NCI-H1105 treated with DMSO at 0.1 percent for 48 hours (cell line): ENCODE data around the gene RPS27.
A peak's percentile ranks its signal among the peaks of the same experiment; 100 is the strongest.
"Not testable (repeated sequence)": the region's sequence is repeated elsewhere in the genome, so short reads cannot be mapped to it uniquely, and the experiment has no call there.

Experiments used
- DNase-seq: peaks from one replicate; lab custom pipeline; 2025; lab: John Stamatoyannopoulos, UW

RPS27 gene

GRCh38 chr1:153961421-153961820, 29.1 kb upstream of the RPS27 start:
- DNase-seq, result no peak

DNA sequence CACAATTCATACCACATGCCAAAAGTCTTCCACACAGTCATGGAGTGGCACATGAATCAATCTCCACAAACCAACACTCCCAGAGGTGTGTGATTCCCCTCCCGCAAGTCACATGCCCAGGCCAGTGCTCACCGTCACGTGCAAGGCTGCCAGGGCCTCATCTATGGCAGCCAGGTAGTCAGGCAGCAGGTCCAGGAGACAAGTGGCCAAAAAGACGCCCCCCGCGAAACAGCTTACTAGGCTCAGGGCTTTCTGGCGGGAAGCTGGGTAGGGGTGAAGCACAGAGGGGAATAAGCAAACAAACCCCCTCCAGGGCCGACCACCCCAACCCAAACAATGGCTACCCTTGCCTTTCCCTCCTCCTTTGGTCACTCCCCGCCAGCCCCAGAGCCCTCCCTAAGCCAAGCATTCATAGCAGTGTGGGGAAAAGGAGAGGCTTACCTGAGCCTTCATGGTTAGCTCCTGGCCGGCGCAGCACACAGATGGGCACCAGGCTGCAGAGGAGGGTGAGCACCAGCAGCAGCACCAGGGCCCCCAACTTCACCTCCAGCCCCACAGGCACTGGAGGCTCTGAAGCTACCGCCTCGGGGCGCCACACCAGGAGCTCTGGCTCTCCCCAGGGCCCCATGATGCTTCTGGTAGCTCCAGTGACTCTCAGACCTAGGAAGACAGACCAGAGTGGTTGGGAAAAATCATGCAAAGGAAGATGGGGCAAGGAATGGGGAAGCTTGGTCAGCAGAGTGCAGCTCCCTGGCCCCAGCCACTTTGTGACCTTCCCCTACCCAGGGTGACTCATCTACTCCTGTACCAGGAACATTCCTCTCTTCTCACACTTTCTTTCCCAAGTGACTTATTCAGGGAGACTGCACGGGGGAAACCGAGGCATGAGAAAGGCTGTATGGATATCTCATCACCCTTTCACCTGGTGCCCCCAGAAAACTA, 28.2 kb upstream of the RPS27 start:
- no peak for DNase-seq

DNA sequence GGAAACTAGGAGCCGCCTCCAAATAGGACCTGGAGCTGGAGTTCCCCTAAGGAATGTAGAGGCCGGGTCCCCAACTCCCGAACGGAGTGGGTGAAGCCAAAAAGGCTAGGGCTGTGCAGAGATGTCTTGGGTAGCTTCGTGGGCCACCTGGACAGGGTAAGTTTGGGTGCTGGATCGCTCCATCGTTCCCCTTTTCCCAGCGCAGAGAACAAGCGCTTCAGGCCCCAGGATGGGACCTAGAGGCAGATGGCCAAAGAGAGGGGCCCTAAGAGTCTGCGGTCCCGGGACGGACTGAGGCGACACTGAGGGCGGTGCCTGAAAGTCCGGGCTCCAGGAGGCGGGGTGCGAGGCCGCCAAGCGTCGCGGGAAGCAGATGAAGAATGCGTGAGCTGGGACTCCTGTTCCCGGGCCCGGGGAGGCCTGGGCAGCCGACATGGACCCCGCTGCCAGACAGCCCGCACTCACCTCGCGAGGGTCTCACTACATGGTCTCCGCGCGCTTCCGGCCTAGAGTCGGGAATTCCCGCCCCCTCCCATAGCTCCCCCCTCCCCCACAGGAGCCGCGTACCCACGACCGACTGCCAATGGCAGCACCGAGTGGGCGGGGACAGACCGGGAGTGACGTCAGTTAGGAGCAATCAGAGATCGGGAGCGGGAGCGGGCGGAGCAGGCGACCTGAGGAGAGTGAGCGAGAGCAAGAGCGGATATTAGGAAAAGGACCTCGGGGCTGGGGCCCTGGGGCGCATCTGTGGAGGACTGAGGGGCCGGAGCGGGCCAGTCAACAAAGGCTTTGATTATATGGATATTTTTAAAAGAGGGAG, 27.3 kb upstream of the RPS27 start, which contains the start of gene SLC39A1:
TSS of gene SLC39A1 (minus strand) at position 508 of the 820 bp plus-strand sequence. CDS start 822 bp downstream, outside the sequence.
- peak; percentile 96 for DNase-seq

GRCh38 chr1:153963850-153964331, 26.7 kb upstream of the RPS27 start:
- DNase-seq, result peak; percentile 46

DNA sequence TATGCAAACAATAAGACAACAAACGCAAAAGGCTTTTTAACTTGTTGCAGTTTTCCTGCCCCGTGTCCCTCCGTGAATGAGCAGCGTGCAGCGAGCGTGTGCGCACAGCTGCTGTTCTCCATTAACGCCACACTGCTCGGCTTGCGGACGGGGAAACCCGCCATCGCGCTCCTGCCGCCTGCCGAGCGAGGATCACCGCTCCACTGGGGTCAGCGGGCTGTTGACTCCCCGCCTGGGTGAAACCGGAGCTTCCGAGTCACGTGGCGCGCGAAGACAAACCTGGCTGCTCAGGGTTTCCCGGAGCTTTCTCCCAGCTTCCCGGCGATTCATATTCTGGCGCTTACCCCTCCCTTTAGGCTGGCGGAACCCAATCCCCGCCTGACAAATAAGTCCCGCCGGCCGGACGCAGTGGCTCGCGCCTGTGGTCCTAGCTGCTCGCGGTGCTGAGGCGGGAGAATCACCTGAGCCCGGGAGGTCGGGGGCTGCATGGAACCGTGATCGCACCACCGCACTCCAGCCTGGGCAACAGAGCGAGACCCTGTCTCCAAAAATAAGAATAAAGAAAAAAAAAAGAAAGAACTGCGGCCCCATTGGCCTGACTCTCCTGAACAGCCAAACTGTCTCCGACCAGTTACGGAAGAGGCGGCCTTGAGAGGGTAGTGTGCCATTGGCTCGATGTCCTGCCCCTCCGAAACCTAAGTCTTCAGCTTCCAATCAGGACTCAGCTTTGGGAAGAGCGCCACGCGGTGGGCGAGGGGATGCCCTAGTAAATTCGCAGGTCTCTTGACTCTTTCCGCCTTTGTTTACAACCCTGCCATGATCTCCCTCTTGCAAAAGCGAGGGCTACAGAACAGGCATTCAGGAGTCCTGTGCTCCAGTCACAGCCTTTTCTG, 23.2 kb upstream of the RPS27 start, which contains the start of gene CREB3L4:
TSS of gene CREB3L4 (plus strand) at position 796 of the 893 bp plus-strand sequence. CDS start 624 bp downstream, outside the sequence.
- DNase-seq, result peak; percentile 99

DNA sequence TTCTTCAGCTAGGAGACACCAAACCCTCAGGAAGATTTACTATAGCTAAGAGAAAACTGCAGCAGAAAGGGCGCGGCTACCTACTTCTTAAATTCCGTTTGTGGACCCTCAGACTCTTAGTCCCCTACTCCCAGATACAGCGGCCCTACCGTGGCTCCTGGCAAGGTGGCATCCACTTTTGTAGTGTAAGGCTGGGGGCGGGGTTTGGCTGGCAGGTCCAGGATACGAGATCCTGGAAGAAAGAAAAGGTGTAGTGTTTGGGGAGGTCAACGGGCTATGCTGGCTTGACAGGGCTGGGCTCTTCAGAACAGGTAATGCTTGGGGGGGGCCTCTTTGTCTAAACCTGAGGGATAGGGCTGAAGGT, 22.6 kb upstream of the RPS27 start:
- DNase-seq, result no peak

GRCh38 chr1:153968408-153968807, 22.2 kb upstream of the RPS27 start:
- DNase-seq, result no peak

- no peak for DNase-seq
Measured at GRCh38 chr1:153968972-153969371, 21.6 kb upstream of the RPS27 start.

DNA sequence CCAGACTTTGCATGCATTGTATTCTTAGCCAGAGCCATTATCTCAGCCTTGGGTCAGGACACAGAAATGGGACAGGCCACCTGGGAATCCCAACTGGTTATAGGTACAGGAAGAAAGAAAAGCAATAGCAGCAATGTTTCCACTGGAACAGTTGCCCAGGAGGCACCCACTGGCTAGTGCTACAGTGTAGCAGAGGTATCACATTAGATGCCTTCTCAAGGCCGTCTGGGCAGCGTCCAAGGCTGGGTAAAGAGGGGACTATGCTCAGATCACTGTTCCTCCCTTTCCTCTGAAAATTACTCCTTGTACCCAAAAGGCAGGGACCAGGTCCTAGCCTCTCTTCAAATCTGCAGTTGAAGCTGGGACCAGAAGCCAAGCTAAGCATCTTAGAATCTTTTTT, 20.2 kb upstream of the RPS27 start:
- no peak for DNase-seq

- no peak for DNase-seq
Measured at GRCh38 chr1:153973071-153973470, 17.5 kb upstream of the RPS27 start.

DNA sequence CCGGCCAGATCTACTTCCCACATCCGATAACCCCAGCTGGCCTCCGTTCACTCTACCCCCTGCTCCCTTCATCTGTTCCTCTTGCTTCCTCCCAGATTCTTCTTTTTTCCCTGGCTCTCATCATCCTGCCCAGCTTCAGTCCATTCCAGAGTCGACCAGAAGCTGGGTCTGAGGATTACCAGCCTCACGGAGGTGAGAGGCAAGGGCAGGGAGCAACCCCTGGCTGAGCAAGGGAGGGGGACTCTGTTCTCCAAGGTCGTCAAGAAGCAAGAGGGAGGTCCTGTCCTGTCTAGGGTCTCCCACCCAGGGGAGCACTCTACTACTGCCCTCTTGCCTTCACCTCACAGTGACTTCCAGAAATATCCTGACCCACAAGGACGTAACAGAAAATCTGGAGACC, 17.0 kb upstream of the RPS27 start:
- no peak for DNase-seq

DNA sequence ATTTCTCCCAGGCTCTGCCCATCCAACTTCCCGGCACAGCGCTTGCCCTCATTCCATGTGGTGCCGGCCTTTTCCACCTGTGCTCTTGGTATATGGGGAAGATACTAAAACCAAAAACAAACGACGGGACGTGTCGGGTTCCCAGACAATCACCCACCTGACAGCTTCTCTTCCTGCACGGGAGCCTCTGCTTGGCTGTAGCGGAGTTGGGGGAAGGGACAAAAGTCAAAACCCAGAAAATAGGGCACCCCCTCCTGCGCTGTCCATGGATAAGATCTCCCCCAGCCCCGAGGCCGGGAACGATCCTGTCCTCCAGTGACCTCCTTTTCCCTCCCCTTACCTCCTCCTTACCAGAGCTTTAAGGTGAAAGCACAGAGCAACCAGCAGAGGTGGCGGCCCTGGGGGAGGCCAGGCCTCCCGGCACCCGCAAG, 13.7 kb upstream of the RPS27 start:
- DNase-seq, result no peak

- peak; percentile 87 for DNase-seq
Measured at GRCh38 chr1:153977250-153978240, 13.0 kb upstream of the RPS27 start, which contains the start of gene JTB. Gene JTB (minus strand): TSS chr1:153977674. CDS start chr1:153977252, 422 bp downstream.

GRCh38 chr1:153978274-153978909, 12.2 kb upstream of the RPS27 start:
- no peak for DNase-seq

- DNase-seq, result not testable (repeated sequence)
Measured at GRCh38 chr1:153979091-153979490, 11.5 kb upstream of the RPS27 start.

- DNase-seq, result not testable (repeated sequence)
Measured at GRCh38 chr1:153981735-153982134, 8.8 kb upstream of the RPS27 start.

GRCh38 chr1:153984123-153984894, 6.3 kb upstream of the RPS27 start:
- DNase-seq, result no peak

- no peak for DNase-seq
Measured at GRCh38 chr1:153985341-153985912, 5.1 kb upstream of the RPS27 start.
